ENCODE data around the gene NT5C1B.

DNA sequence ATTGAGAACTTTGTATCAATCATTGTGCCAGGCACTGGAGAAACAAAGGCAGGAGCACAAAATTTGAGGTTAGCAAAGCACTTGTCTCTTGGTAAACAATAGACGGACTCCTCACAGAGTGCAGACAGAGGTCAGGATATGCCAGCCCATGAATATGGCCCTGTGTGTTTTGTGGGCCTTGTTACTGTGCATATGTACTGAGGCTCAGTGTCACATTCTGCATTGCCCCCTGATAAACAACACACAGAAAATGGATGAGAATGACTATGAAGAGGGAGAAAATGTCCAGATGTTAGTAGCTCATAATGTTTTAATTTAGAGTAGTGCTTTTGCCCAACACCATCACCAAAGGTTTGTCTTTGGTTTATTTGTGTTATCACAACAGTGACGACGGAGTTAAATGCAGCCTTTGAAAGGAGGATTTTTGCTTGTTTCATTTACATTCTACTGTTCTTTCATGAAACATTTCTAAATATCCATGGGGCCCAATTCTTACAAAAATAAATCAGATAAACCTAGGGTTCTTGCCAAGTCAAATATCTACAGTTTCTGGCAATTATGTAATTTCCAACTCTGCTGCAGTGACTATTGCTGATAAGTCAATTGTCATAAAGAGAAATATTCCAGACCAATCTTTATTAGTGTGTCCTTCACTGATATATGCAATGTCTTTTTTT is 14.6 kb upstream of the NT5C1B start:
- TF ChIP-seq SIN3A (IDR thresholded peaks at IDR 0.05; ENCODE audit: borderline replicate concordance, insufficient read depth, low read length) (no peak), POLR2AphosphoS5 (IDR thresholded peaks at IDR 0.05; ENCODE audit: low read depth, low read length) (no peak)

Data from PFSK-1 (cell line).